HEK293 (cell line): ENCODE measurements around the gene CYS1.

ENCODE experiments used
- CTCF ChIA-PET: fragments of 350-600 bp; formaldehyde crosslinking; extraction: SDS; loops from one replicate; lab custom pipeline; 2021; ENCODE audit warnings: antibody characterized with exemption; lab: Yijun Ruan, JAX
- POLR2A ChIA-PET: fragments of 300-600 bp; formaldehyde crosslinking; extraction: SDS; loops from one replicate; lab custom pipeline; 2020; ENCODE audit warnings: antibody characterized with exemption, inconsistent platforms; lab: Yijun Ruan, JAX
- H3K27ac ChIP-seq: fragments of 200-500 bp; sonication (Bioruptor generic); 2 replicates; pipeline ENCODE4 v1.5.1; 2014; ENCODE audit warnings: low read depth, low read length, control low read depth, inconsistent platforms; ENCODE audit errors: extremely low read depth
- H3K36me3 ChIP-seq, 2 experiments: fragments of 200-500 bp in 1 of 2; sonication (Bioruptor generic) in 1 of 2; 1 replicate in 1 of 2; 2 replicates in 1 of 2; pipeline ENCODE4 v1.5.1; 2014 to 2017; ENCODE audit warnings: inconsistent platforms in 2 of 2, low read length in 2 of 2; ENCODE audit not compliant: control insufficient read depth in 2 of 2, insufficient read depth in 1 of 2
- H3K4me1 ChIP-seq: fragments of 200-500 bp; sonication (Bioruptor generic); 2 replicates; pipeline ENCODE4 v1.5.1; 2014; ENCODE audit warnings: mild to moderate bottlenecking, low read length, inconsistent platforms; ENCODE audit not compliant: control insufficient read depth, insufficient read depth
- H3K4me3 ChIP-seq: 2 replicates; pipeline ENCODE4 v1.5.1; 2011; ENCODE audit warnings: low read depth, mild to moderate bottlenecking, control low read depth, low read length, moderate library complexity
- H3K9me3 ChIP-seq: fragments of 200-500 bp; sonication (Bioruptor generic); 2 replicates; pipeline ENCODE4 v1.5.1; 2014; ENCODE audit warnings: low read depth, low read length, inconsistent platforms; ENCODE audit not compliant: control insufficient read depth, insufficient read depth
- BCL11A ChIP-seq: fragments of 450-650 bp; formaldehyde crosslinking; IDR thresholded peaks from 2 replicates; pipeline ENCODE4 v1.5.1; 2016; ENCODE audit warnings: low read depth, missing biosample characterization, missing genetic modification characterization
- HOXA7 ChIP-seq: sonication (generic); formaldehyde crosslinking; IDR thresholded peaks from 2 replicates; pipeline ENCODE4 v1.8.1; 2022; ENCODE audit warnings: missing genetic modification reagents, borderline replicate concordance
- KLF10 ChIP-seq: fragments of 450-650 bp; IDR thresholded peaks from 2 replicates; pipeline ENCODE4 v1.5.1; 2018; ENCODE audit warnings: missing biosample characterization, mild to moderate bottlenecking, missing genetic modification characterization
- PBX3 ChIP-seq: sonication (generic); formaldehyde crosslinking; IDR thresholded peaks from 2 replicates; pipeline ENCODE4 v1.8.1; 2022; ENCODE audit warnings: mild to moderate bottlenecking, moderate library complexity, missing genetic modification reagents
- RBAK ChIP-seq: fragments of 450-650 bp; formaldehyde crosslinking; IDR thresholded peaks from 2 replicates; pipeline ENCODE4 v1.5.1; 2016; ENCODE audit warnings: missing biosample characterization, missing genetic modification characterization
- SP7 ChIP-seq: fragments of 450-650 bp; formaldehyde crosslinking; IDR thresholded peaks from 2 replicates; pipeline ENCODE4 v1.5.1; 2016; ENCODE audit warnings: missing biosample characterization, missing genetic modification characterization
- TRIM28 ChIP-seq: IDR thresholded peaks from 2 replicates; pipeline ENCODE4 v1.6.1; 2011; ENCODE audit warnings: low read length, control low read depth, borderline replicate concordance
- ZBTB26 ChIP-seq: fragments of 450-650 bp; formaldehyde crosslinking; optimal IDR thresholded peaks from 2 replicates; pipeline ENCODE3; 2016; ENCODE audit warnings: missing biosample characterization, mild to moderate bottlenecking, missing genetic modification characterization
- ZNF132 ChIP-seq: fragments of 450-650 bp; formaldehyde crosslinking; IDR thresholded peaks from 2 replicates; pipeline ENCODE4 v1.5.1; 2017; ENCODE audit warnings: missing biosample characterization, missing genetic modification characterization, borderline replicate concordance
- ZNF239 ChIP-seq: fragments of 450-650 bp; formaldehyde crosslinking; IDR thresholded peaks from 2 replicates; pipeline ENCODE4 v1.5.1; 2016; ENCODE audit warnings: missing biosample characterization, missing genetic modification characterization
- ZNF248 ChIP-seq: fragments of 450-650 bp; formaldehyde crosslinking; IDR thresholded peaks from 2 replicates; pipeline ENCODE4 v1.5.1; 2017; ENCODE audit warnings: missing biosample characterization, missing genetic modification characterization
- ZNF302 ChIP-seq: fragments of 450-650 bp; formaldehyde crosslinking; IDR thresholded peaks from 2 replicates; pipeline ENCODE4 v1.5.1; 2016; ENCODE audit warnings: missing biosample characterization, missing genetic modification characterization, low read depth
- ZNF311 ChIP-seq: fragments of 450-650 bp; formaldehyde crosslinking; IDR thresholded peaks from 2 replicates; pipeline ENCODE4 v1.5.1; 2017; ENCODE audit warnings: missing biosample characterization, missing genetic modification characterization, borderline replicate concordance
- ZNF530 ChIP-seq: fragments of 450-650 bp; formaldehyde crosslinking; IDR thresholded peaks from 2 replicates; pipeline ENCODE4 v1.5.1; 2016; ENCODE audit warnings: low read depth, missing biosample characterization, missing genetic modification characterization
- ZNF610 ChIP-seq: fragments of 450-650 bp; formaldehyde crosslinking; IDR thresholded peaks from 2 replicates; pipeline ENCODE4 v1.5.1; 2016; ENCODE audit warnings: missing biosample characterization, missing genetic modification characterization, borderline replicate concordance
- ZNF621 ChIP-seq: fragments of 450-650 bp; formaldehyde crosslinking; IDR thresholded peaks from 2 replicates; pipeline ENCODE4 v1.5.1; 2017; ENCODE audit warnings: missing biosample characterization, missing genetic modification characterization
- ZNF654 ChIP-seq: fragments of 450-650 bp; formaldehyde crosslinking; IDR thresholded peaks from 2 replicates; pipeline ENCODE4 v1.5.1; 2016; ENCODE audit warnings: low read depth, missing biosample characterization, missing genetic modification characterization
- ZNF670 ChIP-seq: fragments of 450-650 bp; formaldehyde crosslinking; IDR thresholded peaks from 2 replicates; pipeline ENCODE4 v1.5.1; 2016; ENCODE audit warnings: missing biosample characterization, missing genetic modification characterization, low read depth
- ZNF692 ChIP-seq: fragments of 450-650 bp; formaldehyde crosslinking; IDR thresholded peaks from 2 replicates; pipeline ENCODE4 v1.5.1; 2016; ENCODE audit warnings: missing biosample characterization, missing genetic modification characterization
- ZNF701 ChIP-seq: fragments of 450-650 bp; formaldehyde crosslinking; IDR thresholded peaks from 2 replicates; pipeline ENCODE4 v1.5.1; 2016; ENCODE audit warnings: missing biosample characterization, missing genetic modification characterization
- ZNF747 ChIP-seq: fragments of 450-650 bp; formaldehyde crosslinking; IDR thresholded peaks from 2 replicates; pipeline ENCODE4 v1.5.1; 2016; ENCODE audit warnings: missing biosample characterization, missing genetic modification characterization
- ZNF76 ChIP-seq: fragments of 450-650 bp; formaldehyde crosslinking; IDR thresholded peaks from 2 replicates; pipeline ENCODE4; 2016; ENCODE audit warnings: low read depth, missing biosample characterization, missing genetic modification characterization, borderline replicate concordance
- ZNF837 ChIP-seq: fragments of 450-650 bp; formaldehyde crosslinking; IDR thresholded peaks from 2 replicates; pipeline ENCODE4 v1.5.1; 2016; ENCODE audit warnings: missing biosample characterization, missing genetic modification characterization
- ZSCAN16 ChIP-seq: fragments of 450-650 bp; formaldehyde crosslinking; IDR thresholded peaks from 2 replicates; pipeline ENCODE4 v1.5.1; 2016; ENCODE audit warnings: missing biosample characterization, missing genetic modification characterization

CYS1 gene

GRCh38 chr2:10008809-10009176 is 71.4 kb downstream of the CYS1 start:
- H3K4me3 ChIP-seq, result no peak overlapping the region
- no peaks in the 10 kb centered on the region for H3K4me1 ChIP-seq
- no peaks in the 10 kb centered on the region for H3K9me3 ChIP-seq
- TF ChIP-seq ZNF670 (tag by site-specific recombination), result no peak
- no peak for TF ChIP-seq ZNF701 (tag by site-specific recombination)
- no peak for TF ChIP-seq ZNF132 (tag by site-specific recombination)
- no peak for TF ChIP-seq ZNF610 (tag by site-specific recombination)
- no peak for TF ChIP-seq ZNF311 (tag by site-specific recombination)
- no peak for TF ChIP-seq ZNF654 (tag by site-specific recombination)
- TF ChIP-seq ZNF530 (tag by site-specific recombination), result no peak
- no peak for TF ChIP-seq ZNF837 (tag by site-specific recombination)
- no peak for TF ChIP-seq ZSCAN16
- no peak for TF ChIP-seq KLF10 (tag by site-specific recombination)
- TF ChIP-seq ZNF302 (tag by site-specific recombination), result no peak
- TF ChIP-seq TRIM28, result no peak
- no peak for TF ChIP-seq ZNF621 (tag by site-specific recombination)
- TF ChIP-seq SP7 (tag by site-specific recombination), result no peak
- TF ChIP-seq ZNF239, result no peak
- TF ChIP-seq ZNF747 (tag by site-specific recombination), result no peak
- TF ChIP-seq RBAK, result no peak
- no peaks in the 10 kb centered on the region for H3K36me3 ChIP-seq
- H3K27ac ChIP-seq, result no peak overlapping the region
- ChIA-PET CTCF (interaction anchor here (1.3 kb wide), 1 partner anchor 24 kb away, joined by 3 read pairs; no protein-coding TSS in a partner anchor), POLR2A (no interaction called here)

GRCh38 chr2:10007921-10008808 is 72.0 kb downstream of the CYS1 start:
- Histone ChIP-seq H3K27ac (no peak overlapping the region), H3K9me3 (no peaks in the 10 kb centered on the region), H3K4me1 (no peaks in the 10 kb centered on the region), H3K4me3 (no peak overlapping the region), H3K36me3 (peaks cover 0 to 3% of the 10 kb centered on the region in 2 experiments; a peak in 1 of 3 replicates)
- ChIA-PET CTCF (interaction anchor here (1.3 kb wide), 1 partner anchor 24 kb away, joined by 3 read pairs; no protein-coding TSS in a partner anchor), POLR2A (interaction anchor here (1.1 kb wide), 1 partner anchor 165 kb away, joined by 3 read pairs; the partner anchor contains the start of gene TAF1B)
- TF ChIP-seq BCL11A (tag by site-specific recombination) (no peak), ZNF248 (no peak), ZNF701 (tag by site-specific recombination) (no peak), PBX3 (CRISPR knock-in tag) (no peak), ZNF692 (tag by site-specific recombination) (no peak), ZNF76 (tag by site-specific recombination) (no peak), HOXA7 (CRISPR knock-in tag) (no peak), ZBTB26 (no peak)
